HG03025 (cell line): ENCODE results near the gene OSBP.

Source experiments
- ATAC-seq: cut with Tn5 transposase; IDR thresholded peaks from one replicate; pipeline ENCODE4 v1.9.1; 2021; ENCODE audit warnings: mild to moderate bottlenecking, moderate library complexity; ENCODE audit not compliant: unreplicated experiment, low FRiP score

The OSBP gene

DNA sequence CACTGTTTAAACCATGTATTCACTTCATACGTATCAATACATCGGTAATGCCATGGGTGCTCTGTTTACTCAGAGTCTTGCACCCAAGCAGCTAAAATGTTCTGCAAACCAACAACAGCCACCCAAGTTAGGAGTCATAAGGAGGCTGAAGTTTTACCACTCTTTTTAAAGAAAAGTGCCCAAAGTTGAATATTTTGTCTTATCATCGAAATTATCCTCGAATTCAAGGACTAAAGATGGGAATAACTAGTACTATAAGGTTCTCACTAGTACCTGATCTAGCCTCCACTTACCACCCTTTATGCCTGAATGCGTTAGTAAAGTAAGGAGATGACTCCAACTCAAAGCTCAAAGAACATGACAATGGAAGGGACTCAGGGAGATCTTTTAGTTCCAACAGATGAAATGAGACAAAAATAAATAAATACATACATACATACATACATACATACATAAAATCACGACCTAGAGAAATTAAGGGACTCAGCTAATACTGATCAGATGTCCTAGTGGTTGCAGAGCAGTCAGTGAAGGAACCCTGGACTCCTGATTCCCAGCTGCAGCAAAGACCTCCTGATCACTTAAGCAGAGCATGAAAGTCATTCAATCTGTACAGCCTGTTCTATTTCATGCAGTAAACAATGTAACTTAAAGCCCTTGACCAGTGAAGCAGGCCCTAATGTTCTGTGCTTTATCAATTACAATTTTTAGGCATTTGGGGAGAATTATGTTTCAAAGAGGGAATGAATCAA lies 7.7 kb downstream of the OSBP start:
- ATAC-seq = no peak

DNA sequence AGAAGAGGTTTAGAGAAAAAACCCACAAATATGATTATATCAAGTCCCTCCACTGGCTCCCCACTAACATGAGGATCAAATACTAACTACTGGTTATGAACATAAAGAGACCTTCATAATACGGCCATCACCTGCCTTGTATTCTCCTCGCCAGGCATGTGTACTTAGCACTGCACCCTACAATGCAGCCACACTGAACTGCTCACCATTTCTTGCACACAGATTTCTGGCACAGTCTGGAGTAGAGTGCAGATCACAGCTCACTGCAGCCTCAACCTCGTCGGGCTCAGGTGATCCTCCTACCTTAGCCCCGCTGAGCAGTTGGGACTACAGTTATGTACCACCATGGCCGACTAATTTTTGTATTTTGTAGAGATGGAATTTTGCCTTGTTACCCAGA lies 13.1 kb downstream of the OSBP start:
- ATAC-seq = no peak

DNA sequence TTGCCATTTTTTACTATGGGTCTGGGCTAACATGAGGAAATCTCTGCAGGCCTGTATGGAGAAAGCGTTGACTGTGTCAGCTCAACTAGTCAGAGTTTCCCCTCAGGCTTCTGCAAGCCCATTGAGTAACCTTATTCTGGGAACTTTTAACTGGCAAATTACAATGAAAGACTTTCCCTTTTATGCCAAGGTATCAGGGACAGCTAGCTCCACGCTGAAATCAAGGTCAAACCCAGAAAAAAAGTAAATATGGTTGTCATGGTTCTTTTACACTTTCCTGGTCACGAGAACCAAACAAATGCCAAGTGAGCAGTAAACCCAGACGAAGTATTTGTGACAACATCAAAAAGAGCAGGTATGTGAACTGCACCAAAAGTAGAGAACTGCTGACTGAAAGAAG lies 13.8 kb downstream of the OSBP start:
- ATAC-seq = no peak

DNA sequence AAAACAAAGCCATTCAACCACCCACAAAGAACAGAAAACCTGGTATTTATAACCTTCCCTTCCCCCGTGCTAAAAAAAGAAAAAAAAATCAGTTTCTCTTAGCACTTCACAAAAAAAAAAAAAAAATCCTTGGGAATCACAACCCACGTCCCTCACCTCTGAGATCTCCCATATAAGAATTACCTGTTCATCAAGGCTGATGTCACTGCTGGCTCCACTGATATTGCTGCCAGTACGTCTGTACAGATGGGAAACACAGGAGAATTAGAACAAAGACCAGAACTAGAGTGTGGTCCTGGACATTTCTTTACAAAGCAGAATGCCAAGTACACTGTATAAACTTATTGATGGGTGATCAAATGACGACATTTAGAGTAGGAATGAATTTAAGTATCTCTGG lies 14.9 kb downstream of the OSBP start:
- ATAC-seq = no peak

- no peak for ATAC-seq
Measured at GRCh38 chr11:59600234-59600633, 15.3 kb downstream of the OSBP start.

- no peak for ATAC-seq
Measured at GRCh38 chr11:59598961-59599360, 16.6 kb downstream of the OSBP start.

DNA sequence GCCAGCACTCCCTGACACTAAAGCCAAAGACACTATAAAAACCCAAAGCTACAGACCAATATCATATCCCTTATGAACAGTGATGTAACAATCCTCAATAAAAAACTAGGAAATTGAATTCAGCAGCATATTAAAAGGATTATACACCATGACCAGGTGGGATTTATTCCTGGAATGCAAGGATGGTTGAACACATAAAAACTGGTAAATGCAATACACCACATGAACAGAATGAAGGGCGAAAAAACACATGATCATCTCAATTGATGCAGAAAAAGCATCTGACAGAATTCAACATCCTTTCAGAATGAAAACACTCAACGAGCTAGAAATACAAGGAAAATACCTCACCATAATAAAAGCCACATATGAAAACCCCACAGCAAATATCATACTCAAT lies 31.3 kb downstream of the OSBP start:
- ATAC-seq = no peak

GRCh38 chr11:59582006-59582405 lies 33.6 kb downstream of the OSBP start:
- ATAC-seq = no peak

- no peak for ATAC-seq
Measured at GRCh38 chr11:59578369-59578768, 37.2 kb downstream of the OSBP start.

DNA sequence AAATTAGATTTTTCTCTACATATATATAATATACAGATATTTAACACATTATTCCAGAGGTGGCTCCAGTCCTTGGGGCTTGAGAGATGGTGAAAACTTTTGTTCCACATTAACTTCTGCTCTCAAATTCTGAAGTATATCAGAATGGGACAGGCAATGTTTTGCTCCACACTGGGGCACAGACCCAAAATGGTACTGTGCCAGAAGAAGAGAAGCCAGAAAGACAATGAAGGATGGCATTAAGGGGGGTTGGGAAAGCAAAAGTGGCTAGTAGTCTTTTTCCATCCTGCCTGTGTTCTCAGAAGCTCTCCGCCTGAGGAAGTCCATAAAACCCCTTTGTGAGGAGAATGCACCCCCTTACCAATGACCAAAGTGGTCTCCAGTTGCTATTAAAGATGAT lies 40.1 kb downstream of the OSBP start:
- no peak for ATAC-seq

DNA sequence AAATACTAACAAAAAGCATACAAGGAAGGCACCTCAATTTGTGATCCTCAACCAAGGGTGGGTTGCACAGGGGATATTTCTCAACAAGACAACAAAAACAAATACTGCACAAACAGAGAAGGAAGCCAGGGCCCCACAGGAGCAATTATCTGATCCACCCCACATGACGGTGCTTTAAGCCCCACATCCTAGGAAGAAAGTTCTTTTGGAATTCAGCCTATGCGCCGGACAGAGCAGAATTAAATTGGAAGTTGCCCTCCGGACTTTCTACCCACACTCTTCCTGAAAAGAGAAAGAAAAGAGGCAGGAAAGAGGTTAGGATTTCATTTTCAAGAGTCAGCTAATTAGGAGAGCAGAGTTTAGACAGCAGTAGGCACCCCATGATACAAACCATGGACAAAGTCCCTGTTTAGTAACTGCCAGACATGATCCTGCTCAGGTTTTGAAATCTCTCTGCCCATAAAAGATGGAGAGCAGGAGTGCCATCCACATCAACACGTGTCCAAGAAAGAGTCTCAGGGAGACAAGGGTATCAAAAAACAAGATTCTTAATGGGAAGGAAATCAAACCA lies 40.6 kb downstream of the OSBP start:
- ATAC-seq = no peak

DNA sequence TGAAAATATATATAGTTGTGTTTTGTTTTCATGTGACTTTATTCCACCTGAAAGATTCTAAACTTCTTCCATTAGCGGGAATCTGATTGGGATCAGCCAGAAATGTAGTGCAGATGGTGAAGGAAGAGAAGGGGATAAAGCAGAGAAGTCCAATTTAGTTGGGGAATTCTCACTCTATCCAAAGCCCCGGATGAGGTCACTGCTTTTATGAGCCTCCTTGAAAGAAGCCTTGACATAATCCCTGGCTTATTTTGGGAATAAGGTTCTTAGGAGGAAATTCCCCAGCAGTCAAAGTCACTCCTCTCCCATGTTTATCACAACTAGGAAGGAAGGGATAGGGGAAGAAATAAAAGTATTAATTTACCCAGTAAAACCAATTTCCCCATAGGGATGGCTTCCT lies 41.1 kb downstream of the OSBP start:
- no peak for ATAC-seq

GRCh38 chr11:59573216-59573615 lies 42.4 kb downstream of the OSBP start:
- no peak for ATAC-seq

DNA sequence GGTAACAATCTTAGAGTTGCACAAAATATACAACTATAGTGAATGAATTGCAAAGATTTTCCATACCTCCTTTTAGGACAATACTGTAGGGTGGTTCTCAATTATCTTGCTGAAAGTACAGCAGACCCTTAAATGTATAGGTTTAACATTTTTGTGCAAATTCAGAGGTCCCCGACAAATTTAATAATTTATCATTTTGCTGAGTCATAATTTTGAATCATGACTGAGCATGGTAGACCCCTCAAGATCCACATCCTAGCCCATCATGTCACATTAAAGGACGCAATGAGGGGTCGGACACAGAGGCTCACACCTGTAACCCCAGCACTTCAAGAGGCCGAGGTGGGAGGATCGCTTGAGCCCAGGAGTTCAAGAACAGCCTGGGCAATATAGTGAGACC lies 43.5 kb downstream of the OSBP start:
- ATAC-seq = no peak

GRCh38 chr11:59562292-59562691 lies 53.3 kb downstream of the OSBP start:
- no peak for ATAC-seq

- ATAC-seq = peak; percentile 32
Measured at GRCh38 chr11:59560702-59561473, 54.7 kb downstream of the OSBP start.

GRCh38 chr11:59560290-59560701 lies 55.3 kb downstream of the OSBP start:
- ATAC-seq = peak; percentile 35

DNA sequence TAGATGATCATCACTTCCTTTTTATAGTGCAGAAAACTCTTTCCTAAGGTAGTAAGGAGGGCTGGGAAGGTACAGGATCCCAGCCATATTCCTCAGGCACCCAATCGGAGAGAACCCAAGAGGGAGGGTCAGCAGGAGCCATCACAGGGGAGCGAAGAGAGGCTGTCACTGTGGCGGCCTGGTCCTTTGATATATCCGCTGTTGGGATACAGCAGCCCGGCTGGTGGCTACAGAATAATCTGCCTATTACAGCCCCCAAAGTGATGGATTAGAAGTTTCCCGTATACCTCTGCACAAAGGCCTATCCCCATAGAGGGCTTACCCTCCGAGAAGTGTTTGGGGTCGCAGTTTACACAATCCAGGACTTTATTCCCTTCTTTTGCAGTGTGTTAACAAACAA lies 55.7 kb downstream of the OSBP start:
- ATAC-seq = peak; percentile 3

GRCh38 chr11:59558270-59558643 lies 57.3 kb downstream of the OSBP start:
- no peak for ATAC-seq

GRCh38 chr11:59556917-59557348 lies 58.6 kb downstream of the OSBP start:
- ATAC-seq = no peak

- ATAC-seq = no peak
Measured at GRCh38 chr11:59556115-59556916, 59.3 kb downstream of the OSBP start.
